Loucy (cell line): ENCODE data around the gene ZNF597.

Experiments
- H2AFZ ChIP-seq: fragments of 200-600 bp; sonication (generic); 2 replicates; pipeline ENCODE4 v1.6.0; 2016; ENCODE audit warnings: antibody characterized with exemption, mild to moderate bottlenecking, low read length, moderate library complexity
- H3F3A ChIP-seq: fragments of 200-600 bp; 2 replicates; pipeline ENCODE4 v1.6.0; 2016; ENCODE audit warnings: antibody characterized with exemption, low read depth, mild to moderate bottlenecking
- H3K27me3 ChIP-seq: fragments of 200-600 bp; sonication (generic); 2 replicates; pipeline ENCODE4 v1.6.1; 2014; ENCODE audit warnings: low read length, mild to moderate bottlenecking; ENCODE audit not compliant: insufficient read depth, poor library complexity, severe bottlenecking
- H3K36me3 ChIP-seq: fragments of 200-600 bp; sonication (generic); 2 replicates; pipeline ENCODE4 v1.6.1; 2016; ENCODE audit warnings: low read length; ENCODE audit not compliant: insufficient read depth
- H3K4me1 ChIP-seq: fragments of 200-600 bp; sonication (generic); 2 replicates; pipeline ENCODE4 v1.5.1; 2014; ENCODE audit warnings: low read length, mild to moderate bottlenecking; ENCODE audit not compliant: insufficient read depth, poor library complexity, severe bottlenecking
- H3K4me2 ChIP-seq: fragments of 200-600 bp; sonication (generic); 2 replicates; pipeline ENCODE4 v1.6.0; 2014; ENCODE audit warnings: antibody characterized with exemption, low read length, low read depth, mild to moderate bottlenecking; ENCODE audit not compliant: poor library complexity, severe bottlenecking
- H3K4me3 ChIP-seq: fragments of 200-600 bp; sonication (generic); 2 replicates; pipeline ENCODE4 v1.5.1; 2014; ENCODE audit warnings: low read length, mild to moderate bottlenecking, mixed read lengths; ENCODE audit not compliant: poor library complexity, severe bottlenecking
- H3K79me2 ChIP-seq: fragments of 200-600 bp; sonication (generic); 2 replicates; pipeline ENCODE4 v1.6.1; 2014; ENCODE audit warnings: low read length; ENCODE audit not compliant: insufficient read depth
- H3K9ac ChIP-seq: fragments of 200-600 bp; sonication (generic); 2 replicates; pipeline ENCODE4 v1.6.0; 2014; ENCODE audit warnings: mild to moderate bottlenecking, low read depth, low read length, moderate library complexity; ENCODE audit not compliant: poor library complexity, severe bottlenecking
- H3K9me2 ChIP-seq: fragments of 200-600 bp; sonication (generic); replicated peaks from 2 replicates; pipeline ENCODE4 v1.6.1; 2016; ENCODE audit warnings: low read depth, low read length, mixed read lengths
- H3K9me3 ChIP-seq: fragments of 200-600 bp; sonication (generic); 2 replicates; pipeline ENCODE4 v1.6.1; 2014; ENCODE audit warnings: mild to moderate bottlenecking, antibody characterized with exemption, low read length, low read depth; ENCODE audit not compliant: insufficient read depth
- H4K20me1 ChIP-seq: fragments of 200-600 bp; sonication (generic); 2 replicates; pipeline ENCODE4 v1.6.0; 2014; ENCODE audit warnings: antibody characterized with exemption, low read length, mild to moderate bottlenecking; ENCODE audit not compliant: insufficient read depth, poor library complexity, severe bottlenecking
- CTCF ChIP-seq: fragments of 200-600 bp; sonication (generic); conservative IDR thresholded peaks from 2 replicates; pipeline ENCODE4 v1.5.1; 2014; ENCODE audit warnings: mild to moderate bottlenecking, antibody characterized with exemption, low read length
- EZH2phosphoT487 ChIP-seq: fragments of 200-600 bp; IDR thresholded peaks from 2 replicates; pipeline ENCODE4 v1.6.1; 2018; ENCODE audit warnings: antibody characterized with exemption, mild to moderate bottlenecking, moderate library complexity, borderline replicate concordance

ZNF597 gene

GRCh38 chr16:3431779-3432219 is 11.5 kb downstream of the ZNF597 start:
- no peak overlapping the region for H3K4me3 ChIP-seq

GRCh38 chr16:3413730-3414379 is 29.4 kb downstream of the ZNF597 start:
- Histone ChIP-seq H3K4me1 (no peaks in the 10 kb centered on the region), H3K9me2 (no peaks in the 10 kb centered on the region), H3F3A (no peaks in the 10 kb centered on the region), H3K9ac (no peak overlapping the region), H3K27me3 (no peaks in the 10 kb centered on the region), H3K4me3 (no peak overlapping the region), H3K79me2 (no peaks in the 10 kb centered on the region), H3K4me2 (no peak overlapping the region), H3K9me3 (peaks cover 1% of the 10 kb centered on the region; the same call in 1 of the 2 replicates), H3K36me3 (peaks cover 1% of the 10 kb centered on the region; the same call in 1 of the 2 replicates), H4K20me1 (no peaks in the 10 kb centered on the region), H2AFZ (no peak overlapping the region)
- TF ChIP-seq CTCF (no peak), EZH2phosphoT487 (no peak)

More at GRCh38 chr16:3431779-3432219, 11.5 kb downstream of the ZNF597 start:
- Histone ChIP-seq H3K36me3 (no peaks in the 10 kb centered on the region; the same call in 1 of the 2 replicates), H2AFZ (no peak overlapping the region), H3K27me3 (no peaks in the 10 kb centered on the region), H3K9me3 (no peaks in the 10 kb centered on the region), H3K79me2 (no peaks in the 10 kb centered on the region), H3K4me2 (no peak overlapping the region), H3K9me2 (no peaks in the 10 kb centered on the region), H3K9ac (no peak overlapping the region), H3K4me1 (no peaks in the 10 kb centered on the region), H3F3A (no peaks in the 10 kb centered on the region), H4K20me1 (no peaks in the 10 kb centered on the region)
- TF ChIP-seq CTCF (no peak), EZH2phosphoT487 (no peak)

GRCh38 chr16:3408561-3409197 is 34.6 kb downstream of the ZNF597 start:
- no peaks in the 10 kb centered on the region for H4K20me1 ChIP-seq
- peaks cover 19% of the 10 kb centered on the region; the same call in 1 of the 2 replicates for H3K9me3 ChIP-seq
- TF ChIP-seq EZH2phosphoT487 (no peak), CTCF (no peak)
- no peak overlapping the region for H3K4me3 ChIP-seq
- no peak overlapping the region for H2AFZ ChIP-seq
- H3K9me2 ChIP-seq = no peaks in the 10 kb centered on the region
- H3K9ac ChIP-seq = no peak overlapping the region
- no peaks in the 10 kb centered on the region for H3K4me1 ChIP-seq
- H3K36me3 ChIP-seq = peaks cover 9% of the 10 kb centered on the region; the same call in 1 of the 2 replicates
- H3F3A ChIP-seq = no peaks in the 10 kb centered on the region
- H3K27me3 ChIP-seq = no peaks in the 10 kb centered on the region
- H3K4me2 ChIP-seq = no peak overlapping the region
- H3K79me2 ChIP-seq = peaks cover 5% of the 10 kb centered on the region; the same call in 1 of the 2 replicates
